Gastroesophageal sphincter (tissue), 4 donors: ENCODE measurements around the gene ORAI1. TPM values are rescaled to one million over a fixed set of nuclear protein-coding genes. Genes with fewer than 3 reads are reported as not detected.

Experiments
- ATAC-seq: fragments of 150-250 bp; one replicate; pipeline ENCODE4 v1.9.1; 2016; ENCODE audit warnings: mild to moderate bottlenecking, moderate library complexity
- H3K27ac ChIP-seq, 4 donors: fragments of 200-600 bp; sonication (generic) in 3 of 4; 1 replicate in 3 of 4; 2 replicates in 1 of 4; pipeline ENCODE4 v1.5.1; 2016 to 2019
- H3K27me3 ChIP-seq: fragments of 200-600 bp; sonication (generic); one replicate; pipeline ENCODE4 v1.5.1; 2019
- H3K36me3 ChIP-seq, 2 donors: fragments of 200-600 bp; sonication (generic); one replicate each; pipeline ENCODE4 v1.5.1; 2019; ENCODE audit warnings: control low read depth in 1 of 2
- H3K4me1 ChIP-seq, 3 donors: fragments of 200-600 bp; sonication (generic); 1 replicate in 2 of 3; 2 replicates in 1 of 3; pipeline ENCODE4 v1.5.1; 2016 to 2019; ENCODE audit warnings: control low read depth in 2 of 3
- H3K4me3 ChIP-seq, 2 donors: fragments of 200-600 bp; sonication (generic); one replicate each; pipeline ENCODE4 v1.5.1; 2019; ENCODE audit warnings: mild to moderate bottlenecking in 1 of 2, moderate library complexity in 1 of 2
- H3K9me3 ChIP-seq, 3 donors: fragments of 200-600 bp; sonication (generic); one replicate each; pipeline ENCODE4 v1.5.1; 2017 to 2019; ENCODE audit warnings: control low read depth in 2 of 3
- EP300 ChIP-seq: sonication (generic); formaldehyde crosslinking; IDR thresholded peaks from one replicate; pipeline ENCODE4 v1.6.1; 2017; ENCODE audit warnings: antibody characterized with exemption, mild to moderate bottlenecking
- POLR2A ChIP-seq, 2 donors: fragments of 450-650 bp; IDR thresholded peaks; one replicate each; pipeline ENCODE4 v1.6.1; 2017; ENCODE audit warnings: antibody characterized with exemption in 2 of 2, mild to moderate bottlenecking in 2 of 2, moderate library complexity in 1 of 2
- POLR2AphosphoS5 ChIP-seq: sonication (generic); formaldehyde crosslinking; IDR thresholded peaks from one replicate; pipeline ENCODE4 v1.6.1; 2017; ENCODE audit warnings: antibody characterized with exemption
- WGBS, 2 donors: methylation state at CpG; one replicate each; pipeline ENCODE4 v1.1.5; 2018; ENCODE audit warnings: low coverage in 1 of 2; 5-methylcytosine and 5-hydroxymethylcytosine counted together
- total RNA-seq, 4 donors: library from RNA; depleted of rRNA; stranded (reverse); fragments of >200 nt; gene quantifications; one replicate each; pipeline ENCODE4 v1.1.0, GENCODE V29; 2016
- TF ChIP-seq, protein P1 (sequence below), 4 experiments: fragments of 200-600 bp in 2 of 4; fragments of 450-650 bp in 2 of 4; sonication (generic) in 1 of 4; IDR thresholded peaks; one replicate each; pipeline ENCODE4 v1.5.1; 2017 to 2019; ENCODE audit warnings: antibody characterized with exemption in 4 of 4, mild to moderate bottlenecking in 2 of 4, moderate library complexity in 2 of 4

The ORAI1 gene
- total RNA-seq, 4 donors from 2014 or later: 8.7 to 15.5 (median 12.6) TPM

DNA sequence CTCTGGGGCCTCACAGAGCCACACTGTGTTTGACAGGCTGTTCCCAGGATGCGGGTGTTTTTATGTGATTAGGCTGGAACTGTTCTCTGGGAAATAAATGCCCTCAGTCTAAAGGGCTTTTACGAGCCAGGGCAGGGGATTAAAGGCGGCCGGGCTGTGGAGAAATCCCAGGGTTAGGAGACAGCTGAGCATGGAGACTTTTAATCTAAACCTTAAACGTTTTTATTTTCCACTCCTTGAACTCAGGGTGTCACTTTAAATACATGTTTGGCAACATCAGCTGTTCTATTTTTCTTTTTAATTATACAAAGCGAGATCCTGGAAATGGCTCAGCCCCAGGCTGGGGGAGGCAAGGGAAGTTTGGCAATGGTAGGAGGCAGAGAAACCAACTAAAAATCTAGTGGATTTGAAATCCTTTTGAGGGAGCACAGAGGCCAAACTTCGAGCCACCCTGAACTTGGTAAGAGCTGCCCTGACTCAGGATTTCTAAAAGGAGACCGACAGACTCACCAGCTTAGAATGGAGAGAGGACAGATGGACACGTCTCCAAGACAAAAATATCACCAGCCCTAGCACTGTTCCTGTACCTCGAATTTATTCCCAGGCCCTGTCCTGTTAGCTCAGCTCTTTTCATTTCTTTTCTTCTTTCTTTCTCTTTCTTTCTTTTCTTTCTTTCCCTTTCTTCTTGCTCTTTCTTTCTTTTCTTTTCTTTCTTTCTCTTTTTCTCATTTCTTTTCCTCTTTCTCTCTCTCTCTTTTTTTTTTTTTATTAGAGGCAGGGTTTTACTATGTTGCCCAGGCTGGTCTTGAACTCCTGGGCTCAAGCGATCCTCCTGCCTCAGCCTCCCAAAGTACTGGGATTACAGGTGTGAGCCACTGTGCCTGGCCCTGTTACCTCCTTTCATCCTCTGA lies 15.8 kb upstream of the ORAI1 start:
- peak; percentile 86 for TF ChIP-seq POLR2AphosphoS5
- TF ChIP-seq, protein P1, sequence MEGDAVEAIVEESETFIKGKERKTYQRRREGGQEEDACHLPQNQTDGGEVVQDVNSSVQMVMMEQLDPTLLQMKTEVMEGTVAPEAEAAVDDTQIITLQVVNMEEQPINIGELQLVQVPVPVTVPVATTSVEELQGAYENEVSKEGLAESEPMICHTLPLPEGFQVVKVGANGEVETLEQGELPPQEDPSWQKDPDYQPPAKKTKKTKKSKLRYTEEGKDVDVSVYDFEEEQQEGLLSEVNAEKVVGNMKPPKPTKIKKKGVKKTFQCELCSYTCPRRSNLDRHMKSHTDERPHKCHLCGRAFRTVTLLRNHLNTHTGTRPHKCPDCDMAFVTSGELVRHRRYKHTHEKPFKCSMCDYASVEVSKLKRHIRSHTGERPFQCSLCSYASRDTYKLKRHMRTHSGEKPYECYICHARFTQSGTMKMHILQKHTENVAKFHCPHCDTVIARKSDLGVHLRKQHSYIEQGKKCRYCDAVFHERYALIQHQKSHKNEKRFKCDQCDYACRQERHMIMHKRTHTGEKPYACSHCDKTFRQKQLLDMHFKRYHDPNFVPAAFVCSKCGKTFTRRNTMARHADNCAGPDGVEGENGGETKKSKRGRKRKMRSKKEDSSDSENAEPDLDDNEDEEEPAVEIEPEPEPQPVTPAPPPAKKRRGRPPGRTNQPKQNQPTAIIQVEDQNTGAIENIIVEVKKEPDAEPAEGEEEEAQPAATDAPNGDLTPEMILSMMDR (IDR thresholded peaks at IDR 0.05): no peak
- TF ChIP-seq EP300: no peak
- Histone ChIP-seq H3K27ac (peak overlapping the region; percentile 36 to 85 (median 78)), H3K4me3 (peak overlapping the region in 1 of 2 donors; percentile 26), H3K27me3 (no peaks in the 10 kb centered on the region), H3K9me3 (no peaks in the 10 kb centered on the region), H3K36me3 (no peaks in the 10 kb centered on the region), H3K4me1 (peaks cover 0 to 27% (median 3%) of the 10 kb centered on the region in 3 donors)
- 10 to 13% methylated on average over 10 to 11 of the region's 11 CpGs for WGBS, 2 donors
- peak; percentile 75 for ATAC-seq

DNA sequence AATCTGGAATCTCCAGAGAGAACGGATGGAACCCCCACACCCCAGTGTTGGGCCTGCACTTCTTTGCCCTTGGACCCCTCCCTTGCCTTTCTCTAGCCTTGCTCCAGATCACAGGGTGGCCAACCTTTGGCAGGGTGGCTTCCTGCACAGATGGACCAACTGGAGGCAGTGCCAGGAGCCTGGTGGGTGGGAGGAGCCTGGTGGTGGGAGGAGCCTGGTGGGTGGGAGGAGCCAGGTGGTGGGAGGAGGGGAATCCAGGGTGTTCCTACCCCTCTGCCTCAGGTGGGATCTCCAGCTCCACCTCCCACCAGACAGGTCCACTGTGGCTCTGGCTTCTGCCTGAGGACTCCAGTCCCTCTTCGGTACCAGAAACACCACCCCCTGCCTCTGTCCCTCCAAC lies 15.0 kb upstream of the ORAI1 start:
- Histone ChIP-seq H3K4me3 (no peak overlapping the region), H3K4me1 (peaks cover 0 to 27% (median 3%) of the 10 kb centered on the region in 3 donors), H3K27me3 (no peaks in the 10 kb centered on the region), H3K27ac (peak overlapping the region; percentile 36 to 85 (median 78)), H3K36me3 (no peaks in the 10 kb centered on the region), H3K9me3 (no peaks in the 10 kb centered on the region)
- 80% methylated on average over 2 of the region's 2 CpGs; no CpG with 5 or more reads in 1 of the 2 donors for WGBS, 2 donors
- TF ChIP-seq, protein P1 (IDR thresholded peaks at IDR 0.05): no peak
- TF ChIP-seq POLR2A (IDR thresholded peaks at IDR 0.05) (no peak), POLR2AphosphoS5 (no peak), EP300 (no peak)
- peak; percentile 42 for ATAC-seq

DNA sequence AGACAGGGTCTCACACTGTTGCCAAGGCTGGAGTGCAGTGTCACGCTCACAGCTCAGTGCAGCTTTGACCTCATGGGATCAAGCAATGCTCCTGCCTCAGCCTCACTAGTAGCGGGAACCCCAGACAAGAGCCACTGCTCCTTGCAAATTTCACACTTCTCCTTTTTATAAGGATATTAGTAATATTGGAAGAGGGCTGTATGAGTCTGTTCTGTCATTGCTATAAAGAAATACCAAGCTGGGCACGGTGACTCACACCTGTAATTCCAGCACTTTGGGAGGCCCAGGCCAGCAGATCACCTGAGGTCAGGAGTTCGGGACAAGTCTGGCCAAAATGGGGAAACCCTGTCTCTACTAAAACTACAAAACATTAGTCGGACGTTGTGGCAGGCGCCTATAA lies 12.9 kb upstream of the ORAI1 start:
- TF ChIP-seq POLR2AphosphoS5: no peak
- no peak for TF ChIP-seq EP300
- no peak for TF ChIP-seq POLR2A (IDR thresholded peaks at IDR 0.05)
- TF ChIP-seq, protein P1 (IDR thresholded peaks at IDR 0.05): no peak
- no peak overlapping the region for H3K27ac ChIP-seq
- WGBS, 2 donors: 83% methylated on average over 6 of the region's 7 CpGs; no CpG with 5 or more reads in 1 of the 2 donors
- no peaks in the 10 kb centered on the region for H3K36me3 ChIP-seq
- H3K4me1 ChIP-seq: peaks cover 0 to 27% (median 3%) of the 10 kb centered on the region in 3 donors
- H3K9me3 ChIP-seq: no peaks in the 10 kb centered on the region
- H3K27me3 ChIP-seq: no peaks in the 10 kb centered on the region
- no peak overlapping the region for H3K4me3 ChIP-seq
- no peak for ATAC-seq

DNA sequence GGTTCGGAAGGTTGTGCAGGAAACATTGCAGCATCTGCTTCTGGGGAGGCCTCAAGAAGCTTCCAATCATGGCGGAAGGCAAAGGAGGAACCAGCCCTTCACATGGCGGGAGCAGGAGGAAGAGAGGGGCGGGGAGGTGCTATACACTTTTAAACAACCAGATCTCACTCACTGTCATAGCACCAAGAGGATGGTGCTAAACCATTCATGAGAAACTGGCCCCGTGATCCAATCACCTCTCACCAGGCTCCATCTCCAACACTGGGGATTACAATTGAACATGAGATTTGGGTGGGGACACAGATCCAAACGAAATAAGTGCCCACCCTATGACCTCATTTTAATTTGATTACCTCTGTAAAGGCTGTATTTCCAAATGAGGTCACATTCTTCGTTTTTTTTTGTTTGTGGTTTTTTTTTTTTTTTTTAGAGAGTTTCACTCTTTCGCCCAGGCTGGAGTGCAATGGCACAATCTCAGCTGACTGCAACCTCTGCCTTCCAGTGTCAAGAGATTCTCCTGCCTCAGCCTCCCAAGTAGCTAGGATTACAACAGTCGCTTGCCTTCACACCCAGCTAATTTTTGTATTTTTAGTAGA lies 11.4 kb upstream of the ORAI1 start:
- no peak for ATAC-seq
- Histone ChIP-seq H3K9me3 (no peaks in the 10 kb centered on the region), H3K36me3 (no peaks in the 10 kb centered on the region), H3K27me3 (no peaks in the 10 kb centered on the region), H3K4me1 (peaks cover 0 to 30% (median 3%) of the 10 kb centered on the region in 3 donors), H3K27ac (no peak overlapping the region), H3K4me3 (no peak overlapping the region)
- WGBS, 2 donors: 78 to 96% methylated on average over 3 to 8 of the region's 9 CpGs
- TF ChIP-seq POLR2A (IDR thresholded peaks at IDR 0.05) (no peak), POLR2AphosphoS5 (no peak), EP300 (no peak)
- TF ChIP-seq, protein P1 (IDR thresholded peaks at IDR 0.05): no peak
